Measurements from ENCODE around the gene ADORA1. TPM values are rescaled to one million over a fixed set of nuclear protein-coding genes. Genes with fewer than 3 reads are reported as not detected.
A peak's percentile ranks its signal among the peaks of the same experiment; 100 is the strongest.

The ADORA1 gene
- total and polyA plus RNA-seq, 10 of the 15 experiments (the other 5 are each of a cell fraction or from before 2014, with no cell fraction given): not detected

- TF ChIP-seq ZZZ3 (IDR thresholded peaks at IDR 0.05; ENCODE audit: control insufficient read depth, insufficient read length, low read depth): no peak
- peak; percentile 14; the same call in 1 of the 2 replicates for TF ChIP-seq BACH1 (IDR thresholded peaks at IDR 0.05; ENCODE audit: borderline replicate concordance)
- no peak for TF ChIP-seq RFX5 (IDR thresholded peaks at IDR 0.05; ENCODE audit: low read depth, low read length)
- TF ChIP-seq KLF5 (IDR thresholded peaks at IDR 0.05; ENCODE audit: partially characterized antibody): no peak
- no peak for TF ChIP-seq TCF7 (IDR thresholded peaks at IDR 0.05; ENCODE audit: borderline replicate concordance)
- no peak for TF ChIP-seq POLR2AphosphoS5 (IDR thresholded peaks at IDR 0.05; ENCODE audit: low read length)
- peak; percentile 32; the same call in 1 of the 2 replicates for TF ChIP-seq PKNOX1 (IDR thresholded peaks at IDR 0.05)
- TF ChIP-seq MYC (IDR thresholded peaks at IDR 0.05; ENCODE audit: insufficient read depth, insufficient read length, insufficient replicate concordance, low read length, severe bottlenecking): no peak
- TF ChIP-seq ZBTB4 (CRISPR knock-in tag; IDR thresholded peaks at IDR 0.05): no peak
- peak; percentile 84 for TF ChIP-seq TCF12 (IDR thresholded peaks at IDR 0.05; ENCODE audit: low read depth, low read length)
- TF ChIP-seq PML (IDR thresholded peaks at IDR 0.05; ENCODE audit: low read length): no peak
- TF ChIP-seq CREB1 (IDR thresholded peaks at IDR 0.05; ENCODE audit: low read depth): no peak
- TF ChIP-seq ATF7 (IDR thresholded peaks at IDR 0.05; ENCODE audit: low read depth): peak; percentile 36; the same call in 1 of the 2 replicates
- no peak for TF ChIP-seq PRDM15 (CRISPR knock-in tag; IDR thresholded peaks at IDR 0.05)
- no peak for TF ChIP-seq USF1 (IDR thresholded peaks at IDR 0.05; ENCODE audit: borderline replicate concordance, extremely low read length, insufficient read depth, low read depth, low read length)
- TF ChIP-seq IRF5 (IDR thresholded peaks at IDR 0.05; ENCODE audit: borderline replicate concordance): no peak
- no peak for TF ChIP-seq E2F4 (IDR thresholded peaks at IDR 0.05; ENCODE audit: low read depth, low read length)
- no peak for TF ChIP-seq POLR2A (IDR thresholded peaks at IDR 0.05; ENCODE audit: low read depth, low read length)
Measured at GRCh38 chr1:203173566-203173965, 46.0 kb downstream of the ADORA1 start (continued).

All from GM12878 (cell line).